Retinal pigment epithelial cell (primary cell): ENCODE measurements around the gene TBCD.
A peak's percentile ranks its signal among the peaks of the same experiment; 100 is the strongest.
"Not testable (repeated sequence)": the region's sequence is repeated elsewhere in the genome, so short reads cannot be mapped to it uniquely, and the experiment has no call there.

Source experiments
- DNase-seq: peaks from one replicate; pipeline ENCODE4 v3.0.0-alpha.2; 2010; ENCODE audit warnings: low read depth
- H3K4me3 ChIP-seq: 2 replicates; pipeline ENCODE4 v1.5.1; 2011; ENCODE audit warnings: mild to moderate bottlenecking, low read length, control low read depth, moderate library complexity
- CTCF ChIP-seq: conservative IDR thresholded peaks from 2 replicates; pipeline ENCODE4 v1.5.1; 2011; ENCODE audit warnings: low read depth, low read length, control low read depth, inconsistent platforms

The TBCD gene

GRCh38 chr17:82959242-82959930 lies 207.5 kb downstream of the TBCD start:
- no peak for TF ChIP-seq CTCF
- no peak overlapping the region for H3K4me3 ChIP-seq
- DNase-seq: no peak

- no peak for TF ChIP-seq CTCF
- no peak overlapping the region for H3K4me3 ChIP-seq
- DNase-seq: no peak
Observed at GRCh38 chr17:82959990-82960418, 208.1 kb downstream of the TBCD start.

- no peak overlapping the region for H3K4me3 ChIP-seq
- no peak for TF ChIP-seq CTCF
- no peak for DNase-seq
Observed at GRCh38 chr17:82960419-82961271, 208.8 kb downstream of the TBCD start.

DNA sequence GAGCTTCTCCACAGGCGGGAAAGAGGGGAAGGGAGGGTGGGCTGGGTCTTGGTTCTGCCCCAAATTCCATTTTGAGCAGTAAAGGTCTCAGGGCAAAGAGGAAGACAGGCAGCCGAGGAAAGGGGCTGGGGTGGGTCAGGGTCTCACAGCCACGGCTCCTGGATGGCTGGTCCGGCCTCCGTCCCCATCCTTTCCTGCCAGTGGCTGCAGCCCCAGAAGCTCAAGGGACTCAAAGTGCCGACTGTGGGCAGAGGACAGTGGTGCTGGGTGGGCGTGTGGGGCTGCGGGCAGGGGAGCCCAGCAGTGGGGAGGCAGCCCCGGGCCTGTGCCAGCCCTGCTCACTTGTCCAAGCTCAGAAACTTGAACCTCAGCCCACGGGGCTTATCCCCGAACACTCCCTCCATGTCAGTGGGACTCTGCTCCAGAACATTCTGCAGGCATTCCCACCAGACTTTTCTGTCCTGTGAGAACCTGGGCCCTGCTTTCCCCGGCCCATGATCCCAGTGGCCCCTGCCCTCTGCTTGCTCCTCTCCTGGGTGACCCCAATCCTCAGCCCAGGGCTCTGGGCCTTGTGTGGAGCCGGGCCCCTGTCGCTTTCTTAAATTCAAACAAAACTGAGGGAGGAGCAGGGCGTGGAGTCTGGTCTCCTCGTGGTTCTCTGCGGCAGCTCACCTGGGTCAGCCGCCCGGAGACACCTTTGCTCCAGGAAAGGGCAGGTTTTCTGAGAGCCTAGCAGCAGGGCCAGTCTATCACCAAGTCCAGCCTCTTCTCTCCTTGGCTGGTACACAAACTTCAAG lies 209.7 kb downstream of the TBCD start:
- no peak for TF ChIP-seq CTCF
- no peak for DNase-seq
- no peak overlapping the region for H3K4me3 ChIP-seq

DNA sequence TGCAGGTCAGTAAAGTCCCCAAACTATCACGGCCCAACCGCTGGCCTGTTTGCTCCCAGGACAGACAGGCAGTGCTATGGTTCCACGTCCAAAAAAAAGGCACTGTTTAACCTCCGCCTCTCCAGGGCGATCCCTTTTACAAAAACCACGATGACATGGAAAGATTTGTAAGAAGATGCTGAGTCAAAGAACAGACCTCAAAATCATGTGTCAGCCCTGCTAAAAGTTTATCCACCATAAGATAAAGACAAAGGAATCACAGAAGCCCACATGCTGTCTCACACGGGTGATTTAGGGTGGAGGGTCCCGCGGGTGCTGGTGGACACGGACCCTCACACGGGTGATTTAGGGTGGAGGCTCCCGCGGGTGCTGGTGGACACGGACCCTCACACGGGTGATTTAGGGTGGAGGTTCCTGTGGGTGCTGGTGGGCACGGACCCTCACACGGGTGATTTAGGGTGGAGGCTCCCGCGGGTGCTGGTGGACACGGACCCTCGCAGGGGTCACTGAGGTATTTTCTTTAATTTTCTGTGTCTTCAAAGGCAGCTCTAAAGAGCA lies 210.4 kb downstream of the TBCD start:
- no peak overlapping the region for H3K4me3 ChIP-seq
- no peak for TF ChIP-seq CTCF
- DNase-seq: no peak

DNA sequence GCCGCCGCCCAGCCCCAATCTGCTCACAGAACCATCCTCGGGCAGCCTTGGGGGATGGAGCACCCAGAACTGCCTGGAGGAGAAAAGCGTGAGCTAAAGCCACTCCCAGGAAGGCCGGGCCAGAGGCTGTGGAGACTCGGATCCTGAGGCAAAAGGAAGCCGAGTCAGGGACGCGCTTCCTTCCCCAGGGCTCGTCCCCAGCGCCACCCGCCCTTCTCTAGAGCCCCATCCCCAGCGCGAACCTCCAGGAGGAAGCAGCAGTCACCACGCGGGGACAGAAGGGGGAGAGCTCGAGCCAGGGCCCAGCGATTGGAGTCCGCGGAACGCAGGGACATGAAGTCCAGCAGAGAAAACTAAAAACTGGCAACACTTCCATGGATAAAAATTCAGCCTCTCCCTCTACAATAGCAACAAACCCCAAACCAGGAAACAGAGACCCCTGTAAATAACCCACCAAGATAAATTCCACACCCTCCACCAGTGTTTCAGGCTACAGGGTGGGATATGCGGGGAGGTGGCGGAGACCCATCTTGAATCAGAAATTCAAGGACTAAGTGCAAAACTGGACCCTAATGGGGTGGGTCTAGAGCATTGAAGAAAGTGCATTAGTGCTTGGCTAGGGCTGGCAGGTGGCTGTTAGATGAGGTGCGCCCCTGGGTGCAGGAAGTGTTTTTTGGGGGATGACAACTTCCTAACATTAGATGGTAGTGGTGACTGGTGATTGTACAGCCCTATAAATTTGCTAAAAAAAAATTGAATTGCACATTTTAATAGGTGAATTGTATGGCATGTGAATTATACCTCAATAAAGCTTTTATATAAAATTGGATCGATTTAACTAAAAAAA lies 211.5 kb downstream of the TBCD start:
- DNase-seq: peak; percentile 17
- H3K4me3 ChIP-seq: peak overlapping the region; percentile 15

GRCh38 chr17:82964451-82964850 lies 212.6 kb downstream of the TBCD start:
- H3K4me3 ChIP-seq, DNase-seq: not testable (repeated sequence)

More for the DNA sequence above, 211.5 kb downstream of the TBCD start:
- peak; percentile 96 for TF ChIP-seq CTCF
